IMR-90 (cell line): ENCODE data around the gene RNU1-1.
"Not testable (repeated sequence)": the region's sequence is repeated elsewhere in the genome, so short reads cannot be mapped to it uniquely, and the experiment has no call there.

Source experiments
- BHLHE40 ChIP-seq: fragments of 150-350 bp; IDR thresholded peaks from 2 replicates; pipeline ENCODE4 v1.6.1; 2016; ENCODE audit warnings: mild to moderate bottlenecking, low read depth, low read length
- CEBPB ChIP-seq: IDR thresholded peaks from 2 replicates; pipeline ENCODE4 v1.6.1; 2012; ENCODE audit warnings: low read depth, low read length, improper control_type of control experiment
- CHD1 ChIP-seq: IDR thresholded peaks from 2 replicates; pipeline ENCODE4 v1.6.1; 2012; ENCODE audit warnings: low read depth, low read length, improper control_type of control experiment
- FOS ChIP-seq: fragments of 150-350 bp; IDR thresholded peaks from 2 replicates; pipeline ENCODE4 v1.6.1; 2016; ENCODE audit warnings: low read depth, low read length
- MAFK ChIP-seq: IDR thresholded peaks from 2 replicates; pipeline ENCODE4 v1.6.1; 2012; ENCODE audit warnings: low read depth, low read length, improper control_type of control experiment
- MAZ ChIP-seq: IDR thresholded peaks from 2 replicates; pipeline ENCODE4 v1.6.1; 2012; ENCODE audit warnings: low read depth, mild to moderate bottlenecking, low read length, improper control_type of control experiment, moderate library complexity, borderline replicate concordance
- POLR2A ChIP-seq: IDR thresholded peaks from 2 replicates; pipeline ENCODE4 v1.6.1; 2012; ENCODE audit warnings: mild to moderate bottlenecking, low read depth, low read length
- RAD21 ChIP-seq: IDR thresholded peaks from 2 replicates; pipeline ENCODE4 v1.6.1; 2012; ENCODE audit warnings: low read length, improper control_type of control experiment
- RCOR1 ChIP-seq: IDR thresholded peaks from 2 replicates; pipeline ENCODE4 v1.6.1; 2012; ENCODE audit warnings: mild to moderate bottlenecking, low read length, improper control_type of control experiment; ENCODE audit not compliant: insufficient replicate concordance
- RFX5 ChIP-seq: IDR thresholded peaks from 2 replicates; pipeline ENCODE4 v1.8.0; 2012; ENCODE audit warnings: low read depth, mild to moderate bottlenecking, low read length, moderate library complexity
- SMC3 ChIP-seq: fragments of 150-350 bp; IDR thresholded peaks from 2 replicates; pipeline ENCODE4 v1.6.1; 2016; ENCODE audit warnings: low read depth, mild to moderate bottlenecking, antibody characterized with exemption, low read length, moderate library complexity
- TF ChIP-seq, protein P1 (sequence below): conservative IDR thresholded peaks from 2 replicates; pipeline ENCODE4 v1.5.1; 2012; ENCODE audit warnings: mild to moderate bottlenecking, low read depth, low read length, improper control_type of control experiment
- TF ChIP-seq, protein P2 (sequence below): fragments of 150-350 bp; IDR thresholded peaks from 2 replicates; pipeline ENCODE4 v1.6.1; 2016; ENCODE audit warnings: low read depth, mild to moderate bottlenecking, low read length, moderate library complexity, borderline replicate concordance

DNA sequence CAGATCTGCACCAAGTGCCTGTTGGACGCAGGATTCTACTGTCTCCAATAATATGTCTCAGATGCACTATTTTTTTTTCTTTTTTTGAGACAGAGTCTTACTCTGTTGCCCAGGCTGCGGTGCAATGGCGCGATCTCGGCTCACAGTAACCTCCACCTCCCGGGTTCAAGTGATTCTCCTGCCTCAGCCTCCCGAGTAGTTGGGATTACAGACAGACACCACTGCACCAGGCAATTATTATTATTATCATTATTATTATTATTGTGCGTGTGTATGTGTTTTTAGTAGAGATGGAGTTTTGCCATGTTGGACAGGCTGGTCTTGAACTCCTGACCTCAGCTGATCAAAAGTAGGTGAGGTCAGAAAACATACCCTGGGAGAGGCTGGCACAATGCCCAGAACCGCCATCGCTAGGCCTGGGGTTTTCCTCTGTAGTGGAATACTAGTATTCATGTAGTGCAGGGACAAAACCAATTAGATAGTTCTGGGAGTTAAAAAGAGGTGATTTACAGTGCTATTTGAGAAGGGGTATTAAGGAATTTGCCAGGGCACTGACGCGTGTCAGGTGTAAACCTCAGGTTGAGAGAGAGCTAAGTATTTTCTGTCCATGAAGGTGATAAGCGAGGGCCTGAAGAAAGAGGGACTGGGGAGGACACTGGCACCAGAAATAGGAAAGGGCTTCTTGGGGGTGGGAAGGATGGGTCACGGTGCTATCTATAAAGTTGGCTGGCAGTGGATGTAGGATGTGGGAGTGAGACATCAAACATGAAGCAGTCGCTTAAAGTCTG lies 1.3 kb downstream of the RNU1-1 start:
- TF ChIP-seq, protein P1, sequence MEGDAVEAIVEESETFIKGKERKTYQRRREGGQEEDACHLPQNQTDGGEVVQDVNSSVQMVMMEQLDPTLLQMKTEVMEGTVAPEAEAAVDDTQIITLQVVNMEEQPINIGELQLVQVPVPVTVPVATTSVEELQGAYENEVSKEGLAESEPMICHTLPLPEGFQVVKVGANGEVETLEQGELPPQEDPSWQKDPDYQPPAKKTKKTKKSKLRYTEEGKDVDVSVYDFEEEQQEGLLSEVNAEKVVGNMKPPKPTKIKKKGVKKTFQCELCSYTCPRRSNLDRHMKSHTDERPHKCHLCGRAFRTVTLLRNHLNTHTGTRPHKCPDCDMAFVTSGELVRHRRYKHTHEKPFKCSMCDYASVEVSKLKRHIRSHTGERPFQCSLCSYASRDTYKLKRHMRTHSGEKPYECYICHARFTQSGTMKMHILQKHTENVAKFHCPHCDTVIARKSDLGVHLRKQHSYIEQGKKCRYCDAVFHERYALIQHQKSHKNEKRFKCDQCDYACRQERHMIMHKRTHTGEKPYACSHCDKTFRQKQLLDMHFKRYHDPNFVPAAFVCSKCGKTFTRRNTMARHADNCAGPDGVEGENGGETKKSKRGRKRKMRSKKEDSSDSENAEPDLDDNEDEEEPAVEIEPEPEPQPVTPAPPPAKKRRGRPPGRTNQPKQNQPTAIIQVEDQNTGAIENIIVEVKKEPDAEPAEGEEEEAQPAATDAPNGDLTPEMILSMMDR, result not testable (repeated sequence)
- peak; percentile 16; the same call in 1 of the 2 replicates for TF ChIP-seq POLR2A
- not testable (repeated sequence) for TF ChIP-seq BHLHE40, MAFK, SMC3, FOS, MAZ, RAD21, CEBPB, CHD1, RCOR1, RFX5
- TF ChIP-seq, protein P2, sequence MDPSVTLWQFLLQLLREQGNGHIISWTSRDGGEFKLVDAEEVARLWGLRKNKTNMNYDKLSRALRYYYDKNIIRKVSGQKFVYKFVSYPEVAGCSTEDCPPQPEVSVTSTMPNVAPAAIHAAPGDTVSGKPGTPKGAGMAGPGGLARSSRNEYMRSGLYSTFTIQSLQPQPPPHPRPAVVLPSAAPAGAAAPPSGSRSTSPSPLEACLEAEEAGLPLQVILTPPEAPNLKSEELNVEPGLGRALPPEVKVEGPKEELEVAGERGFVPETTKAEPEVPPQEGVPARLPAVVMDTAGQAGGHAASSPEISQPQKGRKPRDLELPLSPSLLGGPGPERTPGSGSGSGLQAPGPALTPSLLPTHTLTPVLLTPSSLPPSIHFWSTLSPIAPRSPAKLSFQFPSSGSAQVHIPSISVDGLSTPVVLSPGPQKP, result not testable (repeated sequence)
